Stimulated activated CD8-positive, alpha-beta memory T cell treated with anti-CD3 and anti-CD28 coated beads, Interleukin-15, amount 100 ng/mL, for 48 hours (primary cell): ENCODE data around the gene SLAMF8.

Experiments used
- DNase-seq, 2 donors: peaks; one replicate each; pipeline ENCODE4 v3.0.0-alpha.2; 2020; ENCODE audit warnings: low read depth in 2 of 2

Gene SLAMF8

GRCh38 chr1:159826441-159827101, at the start of gene SLAMF8:
SLAMF8 (plus strand) TSS chr1:159826873; CDS start chr1:159826899, 26 bp downstream.
- DNase-seq: peak; percentile 54 to 58

- no peak for DNase-seq
Measured at GRCh38 chr1:159778266-159778665, 48.4 kb upstream of the SLAMF8 start.

GRCh38 chr1:159779403-159779851, 47.2 kb upstream of the SLAMF8 start:
- DNase-seq: no peak

- DNase-seq: peak; percentile 89 to 91
Measured at GRCh38 chr1:159780583-159781582, 45.8 kb upstream of the SLAMF8 start, which contains the start of gene DUSP23. DUSP23 (plus strand) TSS chr1:159780962; CDS start chr1:159781101, 139 bp downstream.

GRCh38 chr1:159781992-159782391, 44.7 kb upstream of the SLAMF8 start:
- no peak for DNase-seq

GRCh38 chr1:159783724-159784123, 42.9 kb upstream of the SLAMF8 start:
- no peak for DNase-seq

GRCh38 chr1:159786465-159786864, 40.2 kb upstream of the SLAMF8 start:
- no peak for DNase-seq

- no peak for DNase-seq
Measured at GRCh38 chr1:159786966-159787365, 39.7 kb upstream of the SLAMF8 start.

- no peak for DNase-seq
Measured at GRCh38 chr1:159790237-159790917, 36.3 kb upstream of the SLAMF8 start.

GRCh38 chr1:159791031-159791430, 35.6 kb upstream of the SLAMF8 start:
- no peak for DNase-seq

GRCh38 chr1:159791461-159791860, 35.2 kb upstream of the SLAMF8 start:
- no peak for DNase-seq

- no peak for DNase-seq
Measured at GRCh38 chr1:159795534-159795933, 31.1 kb upstream of the SLAMF8 start.

GRCh38 chr1:159798893-159799292, 27.8 kb upstream of the SLAMF8 start:
- DNase-seq: peak in 1 of 2 donors; percentile 12

- no peak for DNase-seq
Measured at GRCh38 chr1:159799446-159799985, 27.2 kb upstream of the SLAMF8 start.

GRCh38 chr1:159800177-159800930, 26.3 kb upstream of the SLAMF8 start:
- peak in 1 of 2 donors; percentile 19 for DNase-seq

- DNase-seq: no peak
Measured at GRCh38 chr1:159802111-159802510, 24.6 kb upstream of the SLAMF8 start, which contains the start of gene FCRL6. FCRL6 (plus strand) TSS chr1:159802360; CDS start chr1:159802425, 65 bp downstream.

GRCh38 chr1:159803956-159804689, 22.6 kb upstream of the SLAMF8 start:
- no peak for DNase-seq

- DNase-seq: no peak
Measured at GRCh38 chr1:159804924-159805323, 21.7 kb upstream of the SLAMF8 start.

GRCh38 chr1:159815926-159816325, 10.7 kb upstream of the SLAMF8 start:
- no peak for DNase-seq
